Stimulated activated CD4-positive, alpha-beta T cell treated with anti-CD3 and anti-CD28 coated beads, Interleukin-15, amount 100 ng/mL, for 48 hours (primary cell): ENCODE measurements around the gene E2F2.
A peak's percentile ranks its signal among the peaks of the same experiment; 100 is the strongest.

ENCODE experiments used
- DNase-seq, 2 donors: peaks; one replicate each; pipeline ENCODE4 v3.0.0-alpha.2; 2020; ENCODE audit warnings: low read depth in 2 of 2

The E2F2 gene

GRCh38 chr1:23563003-23563402 is 32.0 kb upstream of the E2F2 start:
- DNase-seq: no peak

GRCh38 chr1:23562137-23562876 is 31.3 kb upstream of the E2F2 start:
- no peak for DNase-seq

GRCh38 chr1:23561813-23562100 is 30.7 kb upstream of the E2F2 start:
- no peak for DNase-seq

- DNase-seq: no peak
Observed at GRCh38 chr1:23561076-23561812, 30.2 kb upstream of the E2F2 start.

- no peak for DNase-seq
Observed at GRCh38 chr1:23559985-23560741, 29.1 kb upstream of the E2F2 start.

- peak; percentile 78 to 87 for DNase-seq
Observed at GRCh38 chr1:23559136-23559984, 28.3 kb upstream of the E2F2 start, which contains the start of gene ID3. ID3 (minus strand) TSS chr1:23559501; CDS start chr1:23559426, 75 bp downstream.

GRCh38 chr1:23558872-23559135 is 27.8 kb upstream of the E2F2 start:
- no peak for DNase-seq

- no peak for DNase-seq
Observed at GRCh38 chr1:23558140-23558871, 27.3 kb upstream of the E2F2 start.

GRCh38 chr1:23557471-23558124 is 26.6 kb upstream of the E2F2 start:
- DNase-seq: no peak

- no peak for DNase-seq
Observed at GRCh38 chr1:23556635-23557470, 25.8 kb upstream of the E2F2 start.

GRCh38 chr1:23555986-23556634 is 25.1 kb upstream of the E2F2 start:
- DNase-seq: no peak

- DNase-seq: no peak
Observed at GRCh38 chr1:23555270-23555985, 24.4 kb upstream of the E2F2 start.

GRCh38 chr1:23554481-23555269 is 23.6 kb upstream of the E2F2 start:
- DNase-seq: peak; percentile 65 to 76

GRCh38 chr1:23554127-23554480 is 23.1 kb upstream of the E2F2 start:
- no peak for DNase-seq

GRCh38 chr1:23553231-23554126 is 22.4 kb upstream of the E2F2 start:
- DNase-seq: no peak

GRCh38 chr1:23551849-23552248 is 20.8 kb upstream of the E2F2 start:
- DNase-seq: no peak

GRCh38 chr1:23548704-23549143 is 17.7 kb upstream of the E2F2 start:
- no peak for DNase-seq
